ENCODE data around the gene KIF12. TPM values are rescaled to one million over a fixed set of nuclear protein-coding genes. Genes with fewer than 3 reads are reported as not detected.

The KIF12 gene
- total and polyA plus RNA-seq, 2 of the 13 experiments (the other 11 are each of a cell fraction or from before 2014, with no cell fraction given): 1.8 to 12.5 TPM

DNA sequence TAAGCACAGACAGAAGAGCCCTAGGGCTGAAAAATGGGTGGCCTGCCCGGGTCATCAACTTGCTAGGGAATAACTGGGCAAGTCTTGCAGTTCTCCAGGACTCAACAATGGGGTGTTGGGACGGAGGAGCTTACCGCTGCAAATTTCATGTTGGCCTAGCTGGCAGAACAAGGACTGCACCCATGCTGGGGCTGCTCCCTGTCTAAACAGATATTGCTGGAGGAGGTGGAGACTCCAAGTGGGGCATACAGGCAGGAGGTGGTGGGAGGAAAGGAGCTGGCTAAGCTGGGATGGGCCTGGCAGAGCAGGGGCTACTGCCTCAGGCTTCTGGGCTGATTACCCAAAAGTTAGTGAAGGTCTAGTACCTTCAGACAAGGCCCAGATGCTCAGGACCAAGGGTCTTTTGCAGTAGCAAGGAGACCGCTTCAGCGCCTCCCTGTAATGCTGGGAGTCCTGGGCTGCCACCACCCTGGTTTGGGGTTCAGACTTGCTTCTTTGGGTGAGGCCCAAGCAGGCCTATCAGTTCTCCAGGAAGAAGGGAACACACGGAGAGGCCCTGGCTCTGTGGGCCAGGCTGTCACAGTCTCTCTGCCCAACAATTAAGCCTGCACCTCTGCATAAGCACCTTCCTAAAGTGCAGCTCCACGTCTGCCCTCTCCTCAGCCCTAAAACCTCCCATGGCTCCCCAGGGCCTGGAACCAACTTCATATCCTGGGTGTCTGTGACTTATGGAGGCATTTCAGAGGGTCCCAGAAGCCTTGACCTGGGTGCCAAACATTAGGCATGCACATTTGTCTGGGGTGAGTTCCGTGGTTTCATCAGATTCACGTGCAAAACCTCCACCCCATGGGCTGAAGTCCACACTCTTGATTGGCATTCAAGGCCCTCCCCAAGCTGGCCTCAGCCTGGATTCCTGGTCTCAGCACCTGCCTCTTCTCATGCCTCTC is 24.2 kb upstream of the KIF12 start (continued):
- no peak for TF ChIP-seq ATM (IDR thresholded peaks at IDR 0.05; ENCODE audit: borderline replicate concordance)
- no peak for TF ChIP-seq ZNF337 (CRISPR knock-in tag; IDR thresholded peaks at IDR 0.05; ENCODE audit: borderline replicate concordance, low read depth)
- TF ChIP-seq DZIP1 (CRISPR knock-in tag; IDR thresholded peaks at IDR 0.05): no peak
- TF ChIP-seq NFIB (CRISPR knock-in tag; IDR thresholded peaks at IDR 0.05; ENCODE audit: borderline replicate concordance): no peak
- TF ChIP-seq ZNF773 (CRISPR knock-in tag; IDR thresholded peaks at IDR 0.05; ENCODE audit: borderline replicate concordance): no peak
- peak; percentile 82 for TF ChIP-seq RXRB (CRISPR knock-in tag; IDR thresholded peaks at IDR 0.05; ENCODE audit: borderline replicate concordance)
- TF ChIP-seq GMEB1 (CRISPR knock-in tag; IDR thresholded peaks at IDR 0.05; ENCODE audit: borderline replicate concordance): no peak
- no peak for TF ChIP-seq GATA4 (IDR thresholded peaks at IDR 0.05; ENCODE audit: borderline replicate concordance, low read depth)
- TF ChIP-seq, protein P1, sequence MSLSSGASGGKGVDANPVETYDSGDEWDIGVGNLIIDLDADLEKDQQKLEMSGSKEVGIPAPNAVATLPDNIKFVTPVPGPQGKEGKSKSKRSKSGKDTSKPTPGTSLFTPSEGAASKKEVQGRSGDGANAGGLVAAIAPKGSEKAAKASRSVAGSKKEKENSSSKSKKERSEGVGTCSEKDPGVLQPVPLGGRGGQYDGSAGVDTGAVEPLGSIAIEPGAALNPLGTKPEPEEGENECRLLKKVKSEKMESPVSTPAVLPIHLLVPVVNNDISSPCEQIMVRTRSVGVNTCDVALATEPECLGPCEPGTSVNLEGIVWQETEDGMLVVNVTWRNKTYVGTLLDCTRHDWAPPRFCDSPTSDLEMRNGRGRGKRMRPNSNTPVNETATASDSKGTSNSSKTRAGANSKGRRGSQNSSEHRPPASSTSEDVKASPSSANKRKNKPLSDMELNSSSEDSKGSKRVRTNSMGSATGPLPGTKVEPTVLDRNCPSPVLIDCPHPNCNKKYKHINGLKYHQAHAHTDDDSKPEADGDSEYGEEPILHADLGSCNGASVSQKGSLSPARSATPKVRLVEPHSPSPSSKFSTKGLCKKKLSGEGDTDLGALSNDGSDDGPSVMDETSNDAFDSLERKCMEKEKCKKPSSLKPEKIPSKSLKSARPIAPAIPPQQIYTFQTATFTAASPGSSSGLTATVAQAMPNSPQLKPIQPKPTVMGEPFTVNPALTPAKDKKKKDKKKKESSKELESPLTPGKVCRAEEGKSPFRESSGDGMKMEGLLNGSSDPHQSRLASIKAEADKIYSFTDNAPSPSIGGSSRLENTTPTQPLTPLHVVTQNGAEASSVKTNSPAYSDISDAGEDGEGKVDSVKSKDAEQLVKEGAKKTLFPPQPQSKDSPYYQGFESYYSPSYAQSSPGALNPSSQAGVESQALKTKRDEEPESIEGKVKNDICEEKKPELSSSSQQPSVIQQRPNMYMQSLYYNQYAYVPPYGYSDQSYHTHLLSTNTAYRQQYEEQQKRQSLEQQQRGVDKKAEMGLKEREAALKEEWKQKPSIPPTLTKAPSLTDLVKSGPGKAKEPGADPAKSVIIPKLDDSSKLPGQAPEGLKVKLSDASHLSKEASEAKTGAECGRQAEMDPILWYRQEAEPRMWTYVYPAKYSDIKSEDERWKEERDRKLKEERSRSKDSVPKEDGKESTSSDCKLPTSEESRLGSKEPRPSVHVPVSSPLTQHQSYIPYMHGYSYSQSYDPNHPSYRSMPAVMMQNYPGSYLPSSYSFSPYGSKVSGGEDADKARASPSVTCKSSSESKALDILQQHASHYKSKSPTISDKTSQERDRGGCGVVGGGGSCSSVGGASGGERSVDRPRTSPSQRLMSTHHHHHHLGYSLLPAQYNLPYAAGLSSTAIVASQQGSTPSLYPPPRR (CRISPR knock-in tag; IDR thresholded peaks at IDR 0.05; ENCODE audit: borderline replicate concordance): peak; percentile 79
- TF ChIP-seq ZNF740 (CRISPR knock-in tag; IDR thresholded peaks at IDR 0.05): no peak
- no peak for TF ChIP-seq SRSF1 (optimal IDR thresholded peaks at IDR 0.05; ENCODE audit: low read depth, low read length)
- TF ChIP-seq ZNF274 (CRISPR knock-in tag; IDR thresholded peaks at IDR 0.05): no peak
- TF ChIP-seq BORCS8-MEF2B (CRISPR knock-in tag; IDR thresholded peaks at IDR 0.05): no peak
- TF ChIP-seq CHD4 (IDR thresholded peaks at IDR 0.05; ENCODE audit: borderline replicate concordance, low read length): peak; percentile 33; the same call in 1 of the 2 replicates
- peak; percentile 19; the same call in 1 of the 2 replicates for TF ChIP-seq ZFX (CRISPR knock-in tag; IDR thresholded peaks at IDR 0.05; ENCODE audit: low read depth)
